Suprapubic skin (tissue), 3 donors: ENCODE data around the gene ZNF814.

Source experiments
- CTCF ChIP-seq, 2 donors: fragments of 200-600 bp in 1 of 2; fragments of 450-650 bp in 1 of 2; sonication (generic) in 1 of 2; IDR thresholded peaks; one replicate each; pipeline ENCODE4 v1.5.1; 2016 to 2019; ENCODE audit warnings: antibody characterized with exemption in 2 of 2, mild to moderate bottlenecking in 1 of 2, moderate library complexity in 1 of 2
- POLR2A ChIP-seq, 2 donors: fragments of 450-650 bp; IDR thresholded peaks; one replicate each; pipeline ENCODE4 v1.6.1; 2017; ENCODE audit warnings: antibody characterized with exemption in 2 of 2, mild to moderate bottlenecking in 2 of 2, moderate library complexity in 2 of 2

- TF ChIP-seq CTCF (IDR thresholded peaks at IDR 0.05), result no peak
- no peak for TF ChIP-seq POLR2A (IDR thresholded peaks at IDR 0.05)
Observed at GRCh38 chr19:57903618-57904184, 14.9 kb upstream of the ZNF814 start.
